ENCODE data around the gene GAS7.

- TF ChIP-seq EP300 (IDR thresholded peaks at IDR 0.05) (no peak), CTCF (IDR thresholded peaks at IDR 0.05) (no peak), POLR2AphosphoS5 (IDR thresholded peaks at IDR 0.05) (no peak), POLR2A (IDR thresholded peaks at IDR 0.05) (no peak)
Observed at GRCh38 chr17:10211666-10212065, 13.3 kb upstream of the GAS7 start.
